Mesendoderm (in vitro differentiated cells): ENCODE measurements around the gene COLEC12.

Experiments used
- DNase-seq: peaks from one replicate; pipeline ENCODE4 v3.0.0; 2013
- H2AK5ac ChIP-seq: 2 replicates; pipeline ENCODE4 v1.6.1; 2013; ENCODE audit warnings: low read length, inconsistent platforms
- H2BK120ac ChIP-seq: 2 replicates; pipeline ENCODE4 v1.6.1; 2013; ENCODE audit warnings: low read depth, mild to moderate bottlenecking, low read length, moderate library complexity, mixed read lengths
- H2BK15ac ChIP-seq: replicated peaks from 2 replicates; pipeline ENCODE4 v1.6.1; 2013; ENCODE audit warnings: low read depth, mild to moderate bottlenecking, moderate library complexity
- H2BK5ac ChIP-seq: 2 replicates; pipeline ENCODE4 v1.6.1; 2013; ENCODE audit warnings: low read length, inconsistent platforms
- H3K18ac ChIP-seq: 2 replicates; pipeline ENCODE4 v1.6.1; 2013; ENCODE audit warnings: mild to moderate bottlenecking, low read length, mixed read lengths
- H3K23ac ChIP-seq: one replicate; pipeline ENCODE4 v1.6.1; 2013; ENCODE audit warnings: low read length
- H3K27ac ChIP-seq: 2 replicates; pipeline ENCODE4 v1.5.1; 2013; ENCODE audit warnings: low read depth, mild to moderate bottlenecking, inconsistent platforms, low read length, moderate library complexity
- H3K27me3 ChIP-seq: 2 replicates; pipeline ENCODE4 v1.6.1; 2013; ENCODE audit warnings: low read length, control low read depth, mild to moderate bottlenecking, inconsistent platforms; ENCODE audit not compliant: insufficient read depth, poor library complexity
- H3K36me3 ChIP-seq: 2 replicates; pipeline ENCODE4 v1.6.1; 2013; ENCODE audit warnings: low read length, inconsistent platforms; ENCODE audit not compliant: control insufficient read depth, insufficient read depth
- H3K4ac ChIP-seq: one replicate; pipeline ENCODE4 v1.6.1; 2013; ENCODE audit warnings: low read depth, mild to moderate bottlenecking, low read length, moderate library complexity
- H3K4me1 ChIP-seq: 2 replicates; pipeline ENCODE4 v1.6.1; 2013; ENCODE audit warnings: low read depth, low read length, inconsistent platforms; ENCODE audit not compliant: control insufficient read depth
- H3K4me2 ChIP-seq: 2 replicates; pipeline ENCODE4 v1.6.1; 2013; ENCODE audit warnings: low read length
- H3K4me3 ChIP-seq: 2 replicates; pipeline ENCODE4 v1.5.1; 2013; ENCODE audit warnings: mild to moderate bottlenecking, low read length
- H3K56ac ChIP-seq: one replicate; pipeline ENCODE4 v1.6.1; 2013; ENCODE audit warnings: low read length
- H3K79me1 ChIP-seq: 2 replicates; pipeline ENCODE4 v1.6.1; 2013; ENCODE audit warnings: low read length, inconsistent platforms
- H3K79me2 ChIP-seq: 2 replicates; pipeline ENCODE4 v1.6.1; 2013; ENCODE audit warnings: mild to moderate bottlenecking, low read length; ENCODE audit not compliant: control insufficient read depth, insufficient read depth
- H3K9ac ChIP-seq: 2 replicates; pipeline ENCODE4 v1.6.1; 2013; ENCODE audit warnings: low read length, inconsistent platforms
- H4K5ac ChIP-seq: one replicate; pipeline ENCODE4 v1.6.1; 2013; ENCODE audit warnings: low read length
- H4K8ac ChIP-seq: one replicate; pipeline ENCODE4 v1.6.1; 2013; ENCODE audit warnings: low read depth, mild to moderate bottlenecking, control low read depth, low read length, moderate library complexity
- WGBS: extraction: QIAGEN DNeasy Blood & Tissue Kit; methylation state at CpG from one replicate; pipeline ENCODE4 v1.1.7; 2013; ENCODE audit warnings: low lambda C conversion rate, missing lambda C conversion rate; ENCODE audit not compliant: insufficient coverage; ENCODE audit errors: extremely low coverage; 5-methylcytosine and 5-hydroxymethylcytosine counted together

Gene COLEC12

GRCh38 chr18:415617-416612 lies 84.6 kb downstream of the COLEC12 start:
- no CpG with 5 or more reads among the region's 2 CpGs for WGBS
- H2BK120ac ChIP-seq: no peak overlapping the region
- no peaks in the 10 kb centered on the region for H3K79me2 ChIP-seq
- H3K23ac ChIP-seq: no peak overlapping the region
- no peak overlapping the region for H4K8ac ChIP-seq
- no peak overlapping the region for H3K56ac ChIP-seq
- DNase-seq: no peak
- H3K9ac ChIP-seq: no peak overlapping the region
- H2BK15ac ChIP-seq: no peak overlapping the region
- H3K36me3 ChIP-seq: no peaks in the 10 kb centered on the region
- no peaks in the 10 kb centered on the region for H3K27me3 ChIP-seq
- H3K4ac ChIP-seq: no peak overlapping the region
- no peaks in the 10 kb centered on the region for H3K79me1 ChIP-seq
- no peak overlapping the region for H3K4me3 ChIP-seq
- no peaks in the 10 kb centered on the region for H3K4me1 ChIP-seq
- H2AK5ac ChIP-seq: no peak overlapping the region
- H2BK5ac ChIP-seq: no peak overlapping the region
- H4K5ac ChIP-seq: no peak overlapping the region
- no peak overlapping the region for H3K4me2 ChIP-seq
- H3K27ac ChIP-seq: no peak overlapping the region
- no peak overlapping the region for H3K18ac ChIP-seq

- no peak overlapping the region for H3K9ac ChIP-seq
- H3K27me3 ChIP-seq: no peaks in the 10 kb centered on the region
- no peaks in the 10 kb centered on the region for H3K36me3 ChIP-seq
- H3K27ac ChIP-seq: no peak overlapping the region
- H3K4me3 ChIP-seq: no peak overlapping the region
- H4K5ac ChIP-seq: no peak overlapping the region
- H2BK15ac ChIP-seq: no peak overlapping the region
- DNase-seq: no peak
- H3K79me1 ChIP-seq: no peaks in the 10 kb centered on the region
- H3K23ac ChIP-seq: no peak overlapping the region
- H2AK5ac ChIP-seq: no peak overlapping the region
- H3K79me2 ChIP-seq: no peaks in the 10 kb centered on the region
- no peak overlapping the region for H4K8ac ChIP-seq
- H3K4ac ChIP-seq: no peak overlapping the region
- H3K4me2 ChIP-seq: no peak overlapping the region
- no peak overlapping the region for H3K18ac ChIP-seq
- no peak overlapping the region for H3K56ac ChIP-seq
- no peak overlapping the region for H2BK5ac ChIP-seq
- no peak overlapping the region for H2BK120ac ChIP-seq
- WGBS: no CpG with 5 or more reads among the region's 7 CpGs
- H3K4me1 ChIP-seq: no peaks in the 10 kb centered on the region
These were observed 85.5 kb downstream of the COLEC12 start for GRCh38 chr18:415047-415446.

- Histone ChIP-seq H2BK5ac (no peak overlapping the region), H3K4ac (no peak overlapping the region), H3K79me2 (no peaks in the 10 kb centered on the region), H4K8ac (no peak overlapping the region), H3K18ac (no peak overlapping the region), H3K4me3 (no peak overlapping the region), H3K27ac (no peak overlapping the region), H3K56ac (no peak overlapping the region), H4K5ac (no peak overlapping the region), H3K79me1 (no peaks in the 10 kb centered on the region), H2BK120ac (no peak overlapping the region), H2BK15ac (no peak overlapping the region), H3K4me2 (no peak overlapping the region), H3K36me3 (no peaks in the 10 kb centered on the region), H3K23ac (no peak overlapping the region), H3K9ac (no peak overlapping the region), H3K4me1 (no peaks in the 10 kb centered on the region), H3K27me3 (no peaks in the 10 kb centered on the region), H2AK5ac (no peak overlapping the region)
- no CpG with 5 or more reads among the region's 3 CpGs for WGBS
- DNase-seq: no peak
These were observed 87.3 kb downstream of the COLEC12 start for GRCh38 chr18:413233-413632.

- Histone ChIP-seq H3K79me1 (peaks cover 2% of the 10 kb centered on the region), H3K4me1 (no peaks in the 10 kb centered on the region)
These were observed 90.5 kb downstream of the COLEC12 start for GRCh38 chr18:410047-410455.

GRCh38 chr18:408367-408766 lies 92.1 kb downstream of the COLEC12 start:
- Histone ChIP-seq H2BK5ac (no peak overlapping the region), H4K8ac (no peak overlapping the region), H4K5ac (no peak overlapping the region), H3K27me3 (no peaks in the 10 kb centered on the region), H3K27ac (no peak overlapping the region), H3K9ac (no peak overlapping the region), H3K56ac (no peak overlapping the region), H3K4me1 (no peaks in the 10 kb centered on the region), H2AK5ac (no peak overlapping the region), H3K4ac (no peak overlapping the region), H2BK120ac (no peak overlapping the region), H3K36me3 (no peaks in the 10 kb centered on the region), H3K23ac (no peak overlapping the region), H3K79me2 (no peaks in the 10 kb centered on the region), H3K4me2 (no peak overlapping the region), H3K79me1 (peaks cover 2% of the 10 kb centered on the region), H2BK15ac (no peak overlapping the region), H3K4me3 (no peak overlapping the region), H3K18ac (no peak overlapping the region)
- no CpG with 5 or more reads among the region's 1 CpG for WGBS
- no peak for DNase-seq

More at GRCh38 chr18:410047-410455, 90.5 kb downstream of the COLEC12 start:
- H2BK5ac ChIP-seq: no peak overlapping the region
- no peak overlapping the region for H3K9ac ChIP-seq
- H4K5ac ChIP-seq: no peak overlapping the region
- H2AK5ac ChIP-seq: no peak overlapping the region
- no peaks in the 10 kb centered on the region for H3K36me3 ChIP-seq
- H3K79me2 ChIP-seq: no peaks in the 10 kb centered on the region
- no peak overlapping the region for H3K4me3 ChIP-seq
- no peak overlapping the region for H2BK120ac ChIP-seq
- no peak overlapping the region for H3K18ac ChIP-seq
- no peak overlapping the region for H3K56ac ChIP-seq
- no peak overlapping the region for H3K4me2 ChIP-seq
- H3K27ac ChIP-seq: no peak overlapping the region
- no peak overlapping the region for H3K23ac ChIP-seq
- no peak overlapping the region for H2BK15ac ChIP-seq
- no peak overlapping the region for H3K4ac ChIP-seq
- H4K8ac ChIP-seq: no peak overlapping the region
- DNase-seq: no peak
- no peaks in the 10 kb centered on the region for H3K27me3 ChIP-seq
